Activated CD4-positive, alpha-beta T cell treated with anti-CD3 and anti-CD28 coated beads, Interleukin-2, amount 50 U/mL, for 48 hours (primary cell): ENCODE data around the gene SGTA.

Experiments
- DNase-seq, 2 experiments: peaks; one replicate each; pipeline ENCODE4 v3.0.0-alpha.2; 2020

The SGTA gene

GRCh38 chr19:2768365-2769132 lies 14.5 kb downstream of the SGTA start:
- no peak for DNase-seq

GRCh38 chr19:2767688-2768087 lies 15.4 kb downstream of the SGTA start:
- DNase-seq = no peak

GRCh38 chr19:2766594-2767372 lies 16.3 kb downstream of the SGTA start:
- no peak for DNase-seq

GRCh38 chr19:2765376-2765775 lies 17.7 kb downstream of the SGTA start:
- DNase-seq = no peak

GRCh38 chr19:2764945-2765344 lies 18.1 kb downstream of the SGTA start:
- no peak for DNase-seq

DNA sequence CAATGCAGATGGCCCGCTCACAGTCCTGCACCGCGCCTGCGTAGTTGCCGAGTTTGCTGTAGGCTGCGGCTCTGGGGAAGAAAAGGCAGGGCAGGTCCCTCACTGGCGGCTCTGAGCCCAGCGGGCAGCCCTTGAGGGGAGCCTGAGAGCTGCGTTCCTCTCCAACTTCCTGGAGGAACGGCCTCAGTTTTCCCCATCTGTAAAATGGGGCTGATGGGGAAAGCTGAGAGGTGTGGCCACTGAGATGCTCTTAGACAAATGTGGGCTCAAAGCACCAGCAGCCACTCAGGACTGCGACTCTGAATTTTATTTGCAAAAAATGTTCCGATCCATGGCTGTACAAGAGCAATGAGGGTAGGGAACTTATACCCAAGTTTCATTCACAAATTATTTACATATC lies 19.4 kb downstream of the SGTA start:
- no peak for DNase-seq

- no peak for DNase-seq
Measured at GRCh38 chr19:2762783-2763496, 20.1 kb downstream of the SGTA start.

DNA sequence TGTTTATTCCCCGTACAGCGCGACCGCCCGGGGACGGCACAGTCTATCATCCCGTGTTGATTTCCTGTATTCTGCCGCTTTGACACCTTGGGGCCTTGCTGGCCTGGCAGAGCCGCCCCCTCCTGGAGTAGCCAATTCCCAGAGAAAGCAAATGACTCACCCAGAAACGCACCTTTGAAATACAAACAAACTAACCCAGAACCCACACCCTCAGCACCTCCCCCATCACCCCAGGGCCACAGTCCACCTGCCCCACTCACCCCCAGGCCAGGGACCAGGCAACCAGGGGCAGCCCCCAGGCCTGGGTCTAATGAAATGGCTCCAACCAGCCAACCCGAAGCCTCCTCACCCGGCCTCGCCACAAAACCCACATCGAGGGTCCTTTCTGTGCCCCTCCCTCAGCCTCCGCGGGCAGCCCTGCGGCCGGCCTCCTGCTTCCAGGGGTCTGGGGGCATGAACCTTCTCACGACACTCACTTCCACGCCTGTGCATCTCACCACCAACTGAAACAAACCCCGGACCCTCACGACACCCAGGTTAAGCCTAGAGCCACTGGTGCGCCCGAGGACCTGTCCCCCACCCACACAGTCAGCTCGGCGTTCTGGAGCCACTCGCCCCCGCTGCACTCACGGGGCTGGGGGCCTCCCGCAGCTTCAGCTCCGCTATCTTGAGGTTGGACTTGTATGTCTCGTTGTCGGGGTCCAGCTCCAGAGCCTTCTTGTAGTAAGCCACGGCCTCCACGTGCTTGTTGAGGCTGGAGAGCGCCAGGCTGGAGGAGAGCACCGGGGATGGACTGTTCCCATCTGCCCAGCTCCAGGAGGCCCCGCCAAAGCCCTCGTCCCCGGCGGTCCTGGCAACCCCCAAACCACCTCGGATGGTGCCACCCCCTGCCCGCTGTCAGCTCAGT lies 20.9 kb downstream of the SGTA start:
- DNase-seq = no peak

DNA sequence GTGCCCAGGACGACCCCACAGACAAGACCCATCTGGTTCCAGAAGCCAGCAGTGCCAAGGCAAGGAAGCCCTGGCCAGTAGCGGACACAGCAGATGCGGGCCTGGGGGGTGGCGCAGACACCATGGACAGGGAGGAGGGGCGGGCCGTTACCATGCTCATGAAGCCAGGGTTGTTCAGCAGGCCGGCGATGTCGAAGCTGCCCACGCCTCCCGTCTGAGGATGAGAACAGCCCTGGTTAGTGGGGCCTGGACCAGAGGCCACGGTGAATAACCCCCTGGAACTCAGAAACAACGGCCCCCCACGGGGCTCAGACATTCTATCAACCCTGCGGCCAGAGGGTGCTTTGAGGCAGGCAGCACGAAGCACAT lies 21.8 kb downstream of the SGTA start:
- no peak for DNase-seq

- no peak for DNase-seq
Measured at GRCh38 chr19:2759965-2760364, 23.1 kb downstream of the SGTA start.

- DNase-seq = peak in 1 of 2 experiments; percentile 29
Measured at GRCh38 chr19:2759362-2759761, 23.7 kb downstream of the SGTA start.

GRCh38 chr19:2758601-2759313 lies 24.3 kb downstream of the SGTA start:
- no peak for DNase-seq

- DNase-seq = no peak
Measured at GRCh38 chr19:2756921-2757881, 25.9 kb downstream of the SGTA start.

GRCh38 chr19:2756477-2756876 lies 26.6 kb downstream of the SGTA start:
- DNase-seq = no peak

- DNase-seq = no peak
Measured at GRCh38 chr19:2755811-2756210, 27.3 kb downstream of the SGTA start.

DNA sequence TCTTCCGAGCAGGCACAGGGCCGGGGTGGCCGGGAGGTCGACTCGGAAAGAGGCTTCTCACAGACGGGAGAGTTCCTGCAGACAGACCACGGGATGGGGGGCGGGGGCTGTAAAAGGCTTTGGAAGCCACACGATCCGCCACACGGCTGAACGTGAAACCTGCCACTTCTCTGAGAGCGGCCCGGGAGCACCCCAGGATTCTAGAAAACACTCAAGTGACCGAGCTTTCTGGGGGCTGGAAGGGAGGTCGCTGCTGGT lies 27.7 kb downstream of the SGTA start:
- no peak for DNase-seq

DNA sequence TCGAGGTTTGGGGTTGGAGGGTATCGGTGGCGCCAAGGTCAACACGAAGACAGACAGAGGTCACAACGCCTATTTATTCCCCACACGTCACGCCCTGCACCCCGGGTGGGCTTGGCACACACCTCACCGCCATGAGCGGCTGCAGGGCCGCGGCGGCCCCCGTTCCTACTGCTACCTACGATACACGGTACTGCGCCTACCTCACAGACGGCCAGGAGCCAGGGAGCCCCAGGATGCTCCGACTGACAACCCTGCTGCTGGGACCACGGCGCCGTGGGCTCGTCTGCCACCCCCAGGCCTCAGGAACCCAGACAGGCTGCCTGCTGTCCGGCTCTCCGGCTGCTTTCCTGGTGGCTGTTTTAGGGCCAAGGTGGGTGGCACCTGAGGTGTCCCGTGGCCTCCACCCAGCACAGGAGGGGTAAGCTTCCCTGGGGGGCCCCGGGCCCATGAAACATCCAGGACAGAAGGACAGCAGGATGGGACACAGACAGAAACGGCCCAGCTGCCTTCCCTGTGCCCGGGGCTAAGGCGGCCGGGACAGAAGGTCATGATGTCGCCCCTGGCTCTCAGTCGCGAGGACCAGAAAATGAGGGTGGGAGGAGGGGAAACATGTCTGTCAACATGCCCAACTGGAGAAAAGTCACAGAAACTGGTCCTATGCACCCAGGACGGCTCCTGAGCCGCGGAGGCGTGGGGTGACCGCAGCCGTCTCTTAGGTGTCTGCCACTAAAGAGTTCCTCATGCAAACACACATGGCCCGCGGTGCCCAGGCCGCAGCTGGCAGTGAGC lies 28.2 kb downstream of the SGTA start:
- DNase-seq = no peak

DNA sequence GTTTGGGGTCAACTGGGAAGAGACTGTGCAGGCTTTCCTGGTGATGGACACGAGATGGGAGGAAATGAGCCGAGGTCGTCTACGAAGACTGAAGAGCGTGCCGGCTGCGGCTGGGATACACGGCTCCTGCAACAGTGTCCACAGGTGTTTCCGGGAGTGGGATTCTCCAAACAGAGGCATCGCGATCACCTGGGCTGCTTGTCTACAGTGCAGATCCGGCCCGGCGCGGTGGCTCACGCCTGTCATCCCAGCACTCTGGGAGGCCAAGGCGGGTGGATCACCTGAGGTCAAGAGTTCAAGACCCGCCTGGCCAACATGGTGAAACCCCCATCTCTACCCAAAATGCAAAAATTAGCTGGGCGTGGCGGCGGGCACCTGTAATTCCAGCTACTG lies 31.6 kb downstream of the SGTA start:
- no peak for DNase-seq

DNA sequence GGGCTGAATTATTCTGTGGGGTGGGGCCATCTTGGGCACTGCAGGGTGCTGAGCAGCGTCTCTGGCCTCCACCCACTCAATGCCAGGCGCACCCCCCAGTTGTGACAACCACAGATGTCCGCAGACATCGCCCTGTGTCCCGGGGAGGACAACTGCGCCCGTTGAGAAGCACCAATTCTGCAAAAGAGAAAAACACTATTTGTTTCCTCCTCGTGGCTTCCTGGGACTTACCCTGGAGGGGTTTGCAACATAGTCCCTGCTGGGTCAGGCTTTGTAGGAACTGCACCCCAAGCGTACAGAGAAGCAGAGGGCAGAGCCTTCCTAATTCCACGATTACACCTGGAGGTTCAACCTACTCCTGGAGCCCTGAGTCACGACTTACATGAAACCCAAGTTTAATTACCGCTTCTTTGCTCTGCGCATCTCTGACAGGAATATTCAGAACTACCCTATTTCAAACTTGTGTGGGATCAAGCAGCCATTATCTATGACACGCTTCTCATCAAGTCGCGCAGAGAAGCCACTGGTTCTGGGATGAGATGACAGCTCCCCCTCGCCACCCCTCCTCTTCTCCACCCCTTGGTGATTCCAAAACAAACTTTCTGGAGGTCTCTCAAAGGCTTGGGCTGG lies 32.1 kb downstream of the SGTA start:
- DNase-seq = no peak

GRCh38 chr19:2747349-2747748 lies 35.7 kb downstream of the SGTA start:
- no peak for DNase-seq
